AG09309 (cell line): ENCODE data around the gene C1QTNF8.

Experiments used
- DNase-seq: peaks from one replicate; pipeline ENCODE4 v3.0.0-alpha.2; 2010; ENCODE audit warnings: low read depth
- H3K4me3 ChIP-seq: 2 replicates; pipeline ENCODE4 v1.5.1; 2011; ENCODE audit warnings: mild to moderate bottlenecking, low read depth, low read length, moderate library complexity; ENCODE audit not compliant: control insufficient read depth
- TF ChIP-seq, protein P1 (sequence below): IDR thresholded peaks from 2 replicates; pipeline ENCODE4 v1.5.1; 2011; ENCODE audit warnings: mild to moderate bottlenecking, low read depth, low read length, inconsistent platforms; ENCODE audit not compliant: insufficient read depth, control insufficient read depth; ENCODE audit errors: missing control alignments

Gene C1QTNF8, protein sequence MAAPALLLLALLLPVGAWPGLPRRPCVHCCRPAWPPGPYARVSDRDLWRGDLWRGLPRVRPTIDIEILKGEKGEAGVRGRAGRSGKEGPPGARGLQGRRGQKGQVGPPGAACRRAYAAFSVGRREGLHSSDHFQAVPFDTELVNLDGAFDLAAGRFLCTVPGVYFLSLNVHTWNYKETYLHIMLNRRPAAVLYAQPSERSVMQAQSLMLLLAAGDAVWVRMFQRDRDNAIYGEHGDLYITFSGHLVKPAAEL

DNA sequence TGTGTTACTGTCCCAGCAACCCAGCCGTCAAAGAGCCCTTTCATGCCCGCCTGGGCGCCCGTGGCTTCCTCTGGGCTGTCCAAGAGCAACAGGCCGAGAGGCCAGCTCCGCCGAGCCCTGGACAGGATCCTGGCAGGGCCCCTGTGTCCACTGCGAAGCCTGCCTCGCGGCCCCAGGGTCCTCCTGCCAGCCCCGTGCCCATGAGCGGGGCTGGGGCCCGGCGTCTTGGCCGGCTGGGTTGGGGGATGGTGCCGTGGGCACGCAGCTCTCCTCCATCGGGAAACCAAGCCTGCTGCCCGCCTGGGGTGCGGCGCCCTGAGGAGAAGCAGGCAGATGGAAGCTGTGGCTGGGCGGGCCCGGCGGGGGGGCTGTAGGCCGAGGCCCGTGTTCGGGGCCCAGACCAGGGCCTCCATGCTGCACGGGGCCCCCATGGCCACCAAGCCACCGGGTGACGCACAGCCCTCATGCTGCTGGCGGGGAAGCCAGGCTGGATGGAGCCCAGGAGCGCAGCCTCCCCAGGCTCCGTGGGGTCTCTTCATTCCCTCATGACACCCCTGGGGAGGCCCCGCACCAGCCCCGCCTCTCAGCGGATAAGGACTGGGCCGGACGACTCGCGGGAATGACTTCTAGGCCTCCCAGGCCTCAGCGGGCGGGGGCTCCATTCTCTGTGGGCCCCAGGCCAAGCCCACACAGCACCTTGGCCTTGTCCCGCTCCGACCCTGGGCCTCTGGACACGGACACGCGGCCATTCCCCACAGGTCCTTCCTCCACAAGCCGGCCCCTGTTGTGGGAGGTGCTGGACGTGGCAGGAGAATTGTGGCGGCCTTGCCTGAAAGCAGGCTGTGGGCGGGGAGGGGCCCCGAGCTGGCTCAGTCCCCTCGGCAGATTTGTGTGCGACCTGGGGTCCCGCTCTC is at the start of gene C1QTNF8:
TSS of gene C1QTNF8 (minus strand) at position 76 of the 914 bp plus-strand sequence. CDS start 1,322 bp downstream, outside the sequence.
- no peak within 1 kb of the TSS for H3K4me3 ChIP-seq
- TF ChIP-seq, protein P1, sequence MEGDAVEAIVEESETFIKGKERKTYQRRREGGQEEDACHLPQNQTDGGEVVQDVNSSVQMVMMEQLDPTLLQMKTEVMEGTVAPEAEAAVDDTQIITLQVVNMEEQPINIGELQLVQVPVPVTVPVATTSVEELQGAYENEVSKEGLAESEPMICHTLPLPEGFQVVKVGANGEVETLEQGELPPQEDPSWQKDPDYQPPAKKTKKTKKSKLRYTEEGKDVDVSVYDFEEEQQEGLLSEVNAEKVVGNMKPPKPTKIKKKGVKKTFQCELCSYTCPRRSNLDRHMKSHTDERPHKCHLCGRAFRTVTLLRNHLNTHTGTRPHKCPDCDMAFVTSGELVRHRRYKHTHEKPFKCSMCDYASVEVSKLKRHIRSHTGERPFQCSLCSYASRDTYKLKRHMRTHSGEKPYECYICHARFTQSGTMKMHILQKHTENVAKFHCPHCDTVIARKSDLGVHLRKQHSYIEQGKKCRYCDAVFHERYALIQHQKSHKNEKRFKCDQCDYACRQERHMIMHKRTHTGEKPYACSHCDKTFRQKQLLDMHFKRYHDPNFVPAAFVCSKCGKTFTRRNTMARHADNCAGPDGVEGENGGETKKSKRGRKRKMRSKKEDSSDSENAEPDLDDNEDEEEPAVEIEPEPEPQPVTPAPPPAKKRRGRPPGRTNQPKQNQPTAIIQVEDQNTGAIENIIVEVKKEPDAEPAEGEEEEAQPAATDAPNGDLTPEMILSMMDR: no peak
- DNase-seq: no peak

DNA sequence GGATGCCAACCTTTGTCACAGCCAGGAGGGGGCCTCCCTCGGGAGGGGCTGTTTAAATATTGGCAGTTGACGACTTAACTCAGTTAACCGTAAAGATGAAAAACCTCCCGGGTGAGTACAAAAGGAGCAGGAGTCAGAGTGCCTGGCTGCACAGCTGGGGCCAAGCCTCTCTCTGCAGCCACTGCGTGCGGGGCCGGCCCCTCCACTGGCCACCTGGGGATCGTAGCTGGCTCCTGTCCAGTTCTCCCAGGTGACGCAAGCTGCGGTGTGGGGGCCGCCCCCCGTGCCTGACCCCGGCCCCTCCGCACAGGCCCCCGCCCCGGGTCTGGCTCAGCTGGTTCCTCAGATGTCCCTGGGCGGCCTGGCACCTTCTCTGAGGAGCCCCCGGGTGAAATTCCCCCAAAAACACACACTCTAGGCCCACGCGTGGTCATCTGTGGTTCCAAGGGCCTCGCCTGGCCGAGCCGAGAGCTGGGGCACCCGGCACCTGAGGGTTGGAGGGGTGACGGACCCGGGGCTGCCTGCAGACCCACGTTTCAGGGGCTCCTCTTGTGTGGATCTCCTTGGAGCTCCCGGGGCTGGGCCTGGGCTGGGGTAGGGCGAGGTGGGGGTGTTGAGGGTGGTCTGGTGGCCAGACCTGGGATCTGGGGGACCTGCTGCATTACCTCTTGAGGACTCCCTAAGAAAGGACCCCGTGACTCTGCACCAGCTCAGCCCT is 49.5 kb upstream of the C1QTNF8 start:
- H3K4me3 ChIP-seq: no peak overlapping the region
- TF ChIP-seq, protein P1: no peak

DNA sequence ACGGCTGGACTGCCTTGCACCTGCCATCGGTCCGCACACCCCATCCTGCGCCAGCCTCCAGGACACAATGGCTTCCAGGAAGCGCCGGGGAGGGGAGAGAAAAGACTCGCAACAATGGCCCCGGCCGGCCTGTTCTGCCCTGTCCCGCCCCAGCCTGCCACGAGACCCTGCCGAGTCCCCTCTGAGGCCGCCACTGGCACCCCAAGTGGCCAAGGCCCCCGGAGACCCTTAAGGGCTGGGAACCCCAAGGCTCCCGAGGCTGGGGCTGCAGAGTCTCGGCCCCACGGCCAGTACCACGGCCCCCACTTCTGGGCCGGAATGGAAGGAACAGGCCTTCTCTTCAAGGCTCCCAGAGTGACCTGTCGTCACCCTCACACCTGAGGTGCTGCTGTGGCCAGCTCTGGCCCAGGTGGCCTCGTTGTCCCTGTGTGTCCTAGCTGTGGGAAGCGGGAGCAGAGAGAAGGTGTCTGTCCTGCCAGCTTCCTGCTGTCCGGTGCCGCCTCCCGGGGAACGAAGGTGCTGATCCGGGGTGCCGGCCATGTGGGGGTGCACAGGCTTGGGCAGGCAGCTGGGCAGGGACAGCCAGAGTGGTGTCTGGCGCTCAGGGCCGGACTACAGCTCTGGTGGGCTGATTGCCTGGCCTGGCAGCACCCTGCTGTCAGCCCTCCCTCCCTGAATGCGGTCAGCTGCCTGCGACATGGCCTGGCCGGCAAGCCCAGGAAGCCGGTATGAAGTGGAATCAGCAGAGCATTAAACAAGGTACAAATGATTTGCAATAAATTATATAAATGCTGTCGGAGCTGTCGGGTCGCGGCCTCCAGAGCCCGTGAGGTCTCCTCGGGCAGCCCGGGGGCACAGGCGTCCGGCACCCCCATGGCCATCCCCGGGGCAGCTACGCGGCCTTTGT is 48.7 kb upstream of the C1QTNF8 start:
- H3K4me3 ChIP-seq: no peak overlapping the region
- TF ChIP-seq, protein P1: no peak
- DNase-seq: no peak

More for the DNA sequence above, 49.5 kb upstream of the C1QTNF8 start:
- no peak for DNase-seq

DNA sequence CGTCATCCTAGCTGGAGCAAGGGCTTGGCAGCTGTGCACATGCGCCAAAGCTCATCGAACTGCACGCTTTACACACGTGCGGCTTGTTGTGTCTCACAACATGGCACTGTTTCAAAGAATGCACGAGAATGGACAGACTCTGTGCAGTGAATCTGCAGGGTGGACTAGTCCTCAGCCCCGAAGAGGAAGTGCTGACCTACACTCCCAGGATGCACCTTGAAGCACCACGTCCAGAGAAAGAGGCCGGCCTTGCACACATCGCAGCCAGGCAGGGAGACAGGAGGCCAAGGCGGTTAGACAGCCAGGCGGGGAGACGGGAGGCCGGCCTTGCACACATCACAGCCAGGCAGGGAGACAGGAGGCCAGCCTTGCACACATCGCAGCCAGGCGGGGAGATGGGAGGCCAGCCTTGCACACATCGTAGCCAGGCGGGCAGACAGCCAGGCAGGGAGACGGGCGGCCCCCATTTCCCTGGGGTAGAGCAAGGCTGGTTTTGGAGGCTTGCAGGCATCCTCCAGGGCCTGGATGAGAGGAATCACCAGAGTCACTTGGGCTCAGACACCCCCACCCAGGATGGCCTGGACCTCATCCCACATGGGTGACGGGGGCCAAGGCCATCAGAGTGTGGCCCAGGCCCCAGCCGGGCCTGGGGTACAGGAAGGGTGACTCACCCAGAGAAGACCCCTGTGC is 47.9 kb upstream of the C1QTNF8 start:
- TF ChIP-seq, protein P1: no peak
- H3K4me3 ChIP-seq: no peak overlapping the region
- DNase-seq: no peak

DNA sequence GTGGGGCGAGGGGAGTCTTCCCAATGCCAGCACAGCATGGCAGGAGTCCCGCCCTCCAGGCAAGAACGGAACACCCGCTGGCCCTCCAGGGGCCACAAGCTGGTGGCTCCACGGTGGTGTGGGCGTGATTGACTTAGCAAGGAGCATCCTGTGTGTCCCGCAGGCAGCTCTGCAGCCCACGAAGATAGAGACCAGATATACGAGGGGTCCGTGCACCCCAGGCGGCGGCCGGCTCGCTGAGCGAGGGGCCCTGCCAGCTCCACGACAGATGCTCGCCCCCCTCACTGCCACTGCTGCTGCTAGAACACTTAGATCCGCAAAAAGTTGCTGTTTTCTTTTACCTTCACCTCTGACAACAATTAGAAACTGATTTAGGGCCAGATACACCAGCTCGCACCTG is 46.9 kb upstream of the C1QTNF8 start:
- no peak overlapping the region for H3K4me3 ChIP-seq
- DNase-seq: no peak
- TF ChIP-seq, protein P1: no peak

DNA sequence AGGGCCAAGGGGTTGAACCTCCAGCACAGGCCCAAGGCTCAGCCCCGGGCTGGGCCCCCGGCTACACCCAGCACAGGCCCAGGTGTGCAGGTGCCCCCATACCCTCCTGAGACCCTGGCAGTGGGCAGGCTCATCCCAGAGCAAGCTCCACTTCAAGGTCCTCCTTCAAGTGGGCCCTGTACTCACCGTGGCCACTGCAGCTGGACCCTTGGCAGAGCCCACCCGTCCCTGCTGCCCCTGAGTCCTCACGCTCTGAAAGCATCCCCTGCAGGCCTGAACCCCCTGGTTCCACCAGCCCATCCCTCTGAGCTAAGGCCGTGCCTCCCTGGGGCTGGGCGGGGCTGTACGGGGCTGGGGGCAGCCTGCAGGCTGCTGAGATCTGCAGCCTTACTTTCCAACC is 45.7 kb upstream of the C1QTNF8 start:
- TF ChIP-seq, protein P1: no peak
- DNase-seq: no peak
- H3K4me3 ChIP-seq: no peak overlapping the region
